ENCODE measurements around the gene ZBTB8A.
"Not testable (repeated sequence)": the region's sequence is repeated elsewhere in the genome, so short reads cannot be mapped to it uniquely, and the experiment has no call there.

GRCh38 chr1:32557035-32557434, 17.8 kb downstream of the ZBTB8A start:
- not testable (repeated sequence) for TF ChIP-seq CTCF (IDR thresholded peaks at IDR 0.05 in 4 of 5, conservative IDR thresholded peaks at IDR 0.05 in 1 of 5); POLR2A (IDR thresholded peaks at IDR 0.05)
